ENCODE measurements around the gene DHX57. TPM values are rescaled to one million over a fixed set of nuclear protein-coding genes. Genes with fewer than 3 reads are reported as not detected.

The DHX57 gene
- total RNA-seq, 1 experiment from 2014 or later = 27.5 TPM

DNA sequence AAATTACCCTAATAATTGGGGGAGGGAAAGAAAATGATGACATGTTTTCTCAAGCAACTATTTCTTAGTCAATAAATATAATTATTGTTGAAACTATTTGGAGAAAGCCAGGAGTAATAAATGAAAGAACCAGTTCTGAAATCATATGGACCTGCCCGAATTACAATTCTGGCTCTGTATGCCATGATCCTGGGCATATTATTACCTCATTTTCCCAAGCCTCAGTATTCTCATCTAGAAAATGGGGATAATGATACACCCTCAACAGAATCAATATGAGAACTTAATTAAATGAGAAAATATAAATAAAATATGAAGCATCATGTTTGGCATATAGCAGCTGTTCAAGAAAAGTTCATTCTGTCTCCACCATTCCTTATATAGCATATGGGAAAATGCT lies 36.9 kb upstream of the DHX57 start:
- Histone ChIP-seq H3K23me2 (ENCODE audit: insufficient read length, low read depth, low read length, poor library complexity, severe bottlenecking) (no peaks in the 10 kb centered on the region), H3K79me1 (ENCODE audit: insufficient read depth, low read depth, low read length, poor library complexity, severe bottlenecking) (no peaks in the 10 kb centered on the region), H2BK120ac (ENCODE audit: low read depth, low read length, poor library complexity, severe bottlenecking) (no peak overlapping the region), H4K5ac (ENCODE audit: insufficient read length, low read depth, low read length) (no peak overlapping the region), H3K4me1 (ENCODE audit: insufficient read depth, low read length) (no peaks in the 10 kb centered on the region), H3K14ac (ENCODE audit: insufficient read depth, low read length) (no peak overlapping the region), H3K79me2 (ENCODE audit: insufficient read depth, low read length) (no peaks in the 10 kb centered on the region), H4K20me1 (ENCODE audit: control insufficient read depth, insufficient read depth, insufficient read length) (no peaks in the 10 kb centered on the region), H2BK12ac (ENCODE audit: insufficient read length, low read depth, low read length) (no peak overlapping the region), H3K56ac (ENCODE audit: insufficient read length, low read depth, low read length) (no peak overlapping the region), H2BK5ac (ENCODE audit: insufficient read length, low read length) (no peak overlapping the region), H3K9ac (ENCODE audit: extremely low read depth, insufficient read length, low read length) (no peak overlapping the region), H3K18ac (ENCODE audit: insufficient read length, low read depth, low read length) (no peak overlapping the region), H2AK5ac (ENCODE audit: insufficient read length, low read length) (no peak overlapping the region), H2AFZ (ENCODE audit: low read length) (no peak overlapping the region), H3K27ac (ENCODE audit: insufficient read length, low read depth, low read length) (no peak overlapping the region), H3K27me3 (ENCODE audit: insufficient read depth, low read length) (no peaks in the 10 kb centered on the region), H3K4me2 (ENCODE audit: insufficient read depth, insufficient read length, low read length) (no peak overlapping the region), H4K91ac (ENCODE audit: insufficient read length, low read depth, low read length) (no peak overlapping the region), H2BK20ac (ENCODE audit: low read depth, low read length, poor library complexity, severe bottlenecking) (no peak overlapping the region), H2BK15ac (ENCODE audit: low read depth, low read length) (no peak overlapping the region), H3K23ac (ENCODE audit: insufficient read length, low read depth, low read length) (no peak overlapping the region), H4K8ac (replicated peaks; ENCODE audit: insufficient read length, low read depth, low read length) (no peak overlapping the region), H3K4ac (ENCODE audit: low read depth, low read length) (no peak overlapping the region), H3T11ph (ENCODE audit: low read length) (no peak overlapping the region), H3K9me3 (ENCODE audit: control insufficient read depth, low read depth, low read length) (no peaks in the 10 kb centered on the region)
- Mint-ChIP-seq H3K4me1 (no peaks in the 10 kb centered on the region), H3K4me3 (no peak overlapping the region), H3K27ac (no peak overlapping the region), H3K36me3 (ENCODE audit: insufficient read depth in 1 of 3, low read depth in 3 of 3) (no peaks in the 10 kb centered on the region), H3K9me3 (no peaks in the 10 kb centered on the region), H3K27me3 (ENCODE audit: low read depth) (no peaks in the 10 kb centered on the region)
- WGBS (ENCODE audit: extremely low coverage, insufficient read length, low lambda C conversion rate) = no CpG with 5 or more reads among the region's 1 CpG
- TF ChIP-seq, protein P1, sequence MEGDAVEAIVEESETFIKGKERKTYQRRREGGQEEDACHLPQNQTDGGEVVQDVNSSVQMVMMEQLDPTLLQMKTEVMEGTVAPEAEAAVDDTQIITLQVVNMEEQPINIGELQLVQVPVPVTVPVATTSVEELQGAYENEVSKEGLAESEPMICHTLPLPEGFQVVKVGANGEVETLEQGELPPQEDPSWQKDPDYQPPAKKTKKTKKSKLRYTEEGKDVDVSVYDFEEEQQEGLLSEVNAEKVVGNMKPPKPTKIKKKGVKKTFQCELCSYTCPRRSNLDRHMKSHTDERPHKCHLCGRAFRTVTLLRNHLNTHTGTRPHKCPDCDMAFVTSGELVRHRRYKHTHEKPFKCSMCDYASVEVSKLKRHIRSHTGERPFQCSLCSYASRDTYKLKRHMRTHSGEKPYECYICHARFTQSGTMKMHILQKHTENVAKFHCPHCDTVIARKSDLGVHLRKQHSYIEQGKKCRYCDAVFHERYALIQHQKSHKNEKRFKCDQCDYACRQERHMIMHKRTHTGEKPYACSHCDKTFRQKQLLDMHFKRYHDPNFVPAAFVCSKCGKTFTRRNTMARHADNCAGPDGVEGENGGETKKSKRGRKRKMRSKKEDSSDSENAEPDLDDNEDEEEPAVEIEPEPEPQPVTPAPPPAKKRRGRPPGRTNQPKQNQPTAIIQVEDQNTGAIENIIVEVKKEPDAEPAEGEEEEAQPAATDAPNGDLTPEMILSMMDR (conservative IDR thresholded peaks at IDR 0.05) = no peak
- DNase-seq = no peak

Measured in H9 (cell line).